Endodermal cell (in vitro differentiated cells): Measurements from ENCODE around the gene PCSK2. TPM values are rescaled to one million over a fixed set of nuclear protein-coding genes. Genes with fewer than 3 reads are reported as not detected.

ENCODE experiments used
- DNase-seq: peaks from one replicate; pipeline ENCODE4 v3.0.0-alpha.2; 2017
- H3K27ac ChIP-seq: 2 replicates; pipeline ENCODE4 v1.5.1; 2013; ENCODE audit warnings: mild to moderate bottlenecking, low read depth, low read length, moderate library complexity
- H3K27me3 ChIP-seq: 2 replicates; pipeline ENCODE4 v1.6.1; 2013; ENCODE audit warnings: mild to moderate bottlenecking, low read length, moderate library complexity; ENCODE audit not compliant: insufficient read depth, control insufficient read depth, poor library complexity, severe bottlenecking
- H3K36me3 ChIP-seq: 2 replicates; pipeline ENCODE4 v1.7.0; 2013; ENCODE audit warnings: mild to moderate bottlenecking, low read length, moderate library complexity; ENCODE audit not compliant: control insufficient read depth, insufficient read depth
- H3K4me1 ChIP-seq: one replicate; pipeline ENCODE4 v1.7.0; 2013; ENCODE audit warnings: low read length; ENCODE audit not compliant: control insufficient read depth, insufficient read depth
- H3K4me3 ChIP-seq: 2 replicates; pipeline ENCODE4 v1.5.1; 2013; ENCODE audit warnings: mild to moderate bottlenecking, low read length, moderate library complexity
- H3K9ac ChIP-seq: 2 replicates; pipeline ENCODE4 v1.6.1; 2013; ENCODE audit warnings: mild to moderate bottlenecking, low read length, moderate library complexity; ENCODE audit not compliant: poor library complexity, severe bottlenecking; ENCODE audit errors: extremely low read depth
- H3K9me3 ChIP-seq: 2 replicates; pipeline ENCODE4 v1.6.1; 2013; ENCODE audit warnings: mild to moderate bottlenecking, low read length, moderate library complexity; ENCODE audit not compliant: control insufficient read depth
- H3K27ac Mint-ChIP-seq: 2 replicates; pipeline ENCODE4 v1.8.0; 2020; ENCODE audit warnings: mixed read lengths
- H3K27me3 Mint-ChIP-seq: 2 replicates; pipeline ENCODE4 v1.8.0; 2021; ENCODE audit warnings: mild to moderate bottlenecking, mixed read lengths; ENCODE audit not compliant: insufficient read depth
- H3K36me3 Mint-ChIP-seq: 2 replicates; pipeline ENCODE4 v1.8.0; 2020; ENCODE audit warnings: low read depth, mixed read lengths
- H3K4me1 Mint-ChIP-seq: 2 replicates; pipeline ENCODE4 v1.8.0; 2020; ENCODE audit warnings: mixed read lengths
- H3K4me3 Mint-ChIP-seq: 2 replicates; pipeline ENCODE4 v1.8.0; 2020; ENCODE audit warnings: mild to moderate bottlenecking, moderate library complexity, mixed read lengths
- H3K9me3 Mint-ChIP-seq: 2 replicates; pipeline ENCODE4 v1.8.0; 2020; ENCODE audit warnings: mild to moderate bottlenecking, mixed read lengths
- WGBS, 2 experiments: methylation state at CpG; one replicate each; pipeline versions ENCODE4 v1.1.5 to v1.1.7; 2013; ENCODE audit warnings: missing lambda C conversion rate in 2 of 2, mixed read lengths in 1 of 2; ENCODE audit not compliant: insufficient coverage in 1 of 2, insufficient read length in 1 of 2; 5-methylcytosine and 5-hydroxymethylcytosine counted together
- total RNA-seq, 2 donors: library from RNA; stranded (reverse); fragmentation: NEBNext Ultra II Directional in 1 of 2; extraction: Animal tissue kit (Norgen Biotek cat#: 25700) in 1 of 2; gene quantifications; 2 replicates in 1 of 2; 3 replicates in 1 of 2; pipeline ENCODE4 v1.2.1, GENCODE V29; 2021
- TF ChIP-seq, protein P1 (sequence below): fragments of 200-600 bp; sonication (generic); conservative IDR thresholded peaks from 2 replicates; pipeline ENCODE4 v1.5.0; 2021; ENCODE audit warnings: antibody characterized with exemption, mild to moderate bottlenecking

PCSK2 gene
- total RNA-seq, 2 donors from 2014 or later, result 3.0 to 4.8 TPM

DNA sequence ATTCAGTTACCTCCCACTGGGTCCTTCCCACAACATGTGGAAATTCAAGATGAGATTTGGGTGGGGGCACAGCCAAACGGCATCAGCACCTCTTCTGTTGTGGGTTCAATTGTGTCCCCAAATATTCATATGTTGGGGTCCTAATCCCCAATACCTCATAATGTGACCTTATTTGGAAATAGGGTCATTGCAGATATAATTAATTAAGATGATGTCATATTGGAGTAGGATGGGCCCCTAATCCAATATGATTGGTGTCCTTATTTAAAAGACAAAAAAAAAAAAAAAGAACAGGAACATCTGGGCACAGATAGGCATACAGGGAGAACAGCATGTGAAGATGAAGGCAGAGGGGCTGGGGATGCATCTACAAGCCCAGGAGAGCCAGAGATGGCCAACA is 214.9 kb downstream of the PCSK2 start:
- Histone ChIP-seq H3K4me3 (no peak overlapping the region), H3K27ac (no peak overlapping the region), H3K27me3 (no peaks in the 10 kb centered on the region), H3K36me3 (no peaks in the 10 kb centered on the region), H3K4me1 (peaks cover 25% of the 10 kb centered on the region), H3K9me3 (no peaks in the 10 kb centered on the region), H3K9ac (no peak overlapping the region)
- no peak overlapping the region for H3K27ac Mint-ChIP-seq
- DNase-seq, result no peak
- peaks cover 3% of the 10 kb centered on the region for H3K9me3 Mint-ChIP-seq
- no peak overlapping the region for H3K4me3 Mint-ChIP-seq
- peaks cover 40% of the 10 kb centered on the region for H3K4me1 Mint-ChIP-seq
- 100% methylated on average over 1 of the region's 1 CpG; no CpG with 5 or more reads in 1 of the 2 experiments for WGBS, 2 experiments
- no peaks in the 10 kb centered on the region for H3K27me3 Mint-ChIP-seq
- TF ChIP-seq, protein P1, sequence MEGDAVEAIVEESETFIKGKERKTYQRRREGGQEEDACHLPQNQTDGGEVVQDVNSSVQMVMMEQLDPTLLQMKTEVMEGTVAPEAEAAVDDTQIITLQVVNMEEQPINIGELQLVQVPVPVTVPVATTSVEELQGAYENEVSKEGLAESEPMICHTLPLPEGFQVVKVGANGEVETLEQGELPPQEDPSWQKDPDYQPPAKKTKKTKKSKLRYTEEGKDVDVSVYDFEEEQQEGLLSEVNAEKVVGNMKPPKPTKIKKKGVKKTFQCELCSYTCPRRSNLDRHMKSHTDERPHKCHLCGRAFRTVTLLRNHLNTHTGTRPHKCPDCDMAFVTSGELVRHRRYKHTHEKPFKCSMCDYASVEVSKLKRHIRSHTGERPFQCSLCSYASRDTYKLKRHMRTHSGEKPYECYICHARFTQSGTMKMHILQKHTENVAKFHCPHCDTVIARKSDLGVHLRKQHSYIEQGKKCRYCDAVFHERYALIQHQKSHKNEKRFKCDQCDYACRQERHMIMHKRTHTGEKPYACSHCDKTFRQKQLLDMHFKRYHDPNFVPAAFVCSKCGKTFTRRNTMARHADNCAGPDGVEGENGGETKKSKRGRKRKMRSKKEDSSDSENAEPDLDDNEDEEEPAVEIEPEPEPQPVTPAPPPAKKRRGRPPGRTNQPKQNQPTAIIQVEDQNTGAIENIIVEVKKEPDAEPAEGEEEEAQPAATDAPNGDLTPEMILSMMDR, result no peak
- no peaks in the 10 kb centered on the region for H3K36me3 Mint-ChIP-seq

DNA sequence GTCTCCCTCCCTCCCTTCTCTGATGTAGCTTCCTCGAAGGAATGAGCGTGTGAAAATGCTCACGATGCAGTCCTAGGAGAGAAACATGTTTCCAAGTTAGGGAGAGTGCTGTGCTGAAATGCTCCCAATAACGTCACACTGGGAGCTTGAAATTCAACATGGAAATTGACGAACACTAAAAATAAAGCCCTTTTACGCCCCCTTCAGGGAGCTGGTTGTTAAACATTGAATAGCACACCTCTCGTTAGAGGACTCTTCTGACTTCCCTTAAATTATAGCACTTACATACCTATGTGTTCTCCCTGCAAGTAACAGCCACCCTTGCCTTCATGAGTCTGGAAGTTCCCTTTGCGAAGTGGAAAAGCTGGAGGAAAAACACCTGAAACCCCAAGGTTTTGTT is 215.7 kb downstream of the PCSK2 start:
- H3K36me3 Mint-ChIP-seq, result no peaks in the 10 kb centered on the region
- H3K9ac ChIP-seq, result no peak overlapping the region
- peaks cover 25% of the 10 kb centered on the region for H3K4me1 ChIP-seq
- H3K9me3 Mint-ChIP-seq, result peaks cover 3% of the 10 kb centered on the region
- H3K9me3 ChIP-seq, result no peaks in the 10 kb centered on the region
- WGBS, 2 experiments, result 47 to 57% methylated on average over 5 to 8 of the region's 8 CpGs
- H3K4me3 ChIP-seq, result no peak overlapping the region
- no peaks in the 10 kb centered on the region for H3K27me3 Mint-ChIP-seq
- peaks cover 40% of the 10 kb centered on the region for H3K4me1 Mint-ChIP-seq
- TF ChIP-seq, protein P1, result peak; percentile 75
- no peak overlapping the region for H3K27ac ChIP-seq
- peak; percentile 82 for DNase-seq
- no peaks in the 10 kb centered on the region for H3K27me3 ChIP-seq
- no peaks in the 10 kb centered on the region for H3K36me3 ChIP-seq
- H3K27ac Mint-ChIP-seq, result no peak overlapping the region
- no peak overlapping the region for H3K4me3 Mint-ChIP-seq

DNA sequence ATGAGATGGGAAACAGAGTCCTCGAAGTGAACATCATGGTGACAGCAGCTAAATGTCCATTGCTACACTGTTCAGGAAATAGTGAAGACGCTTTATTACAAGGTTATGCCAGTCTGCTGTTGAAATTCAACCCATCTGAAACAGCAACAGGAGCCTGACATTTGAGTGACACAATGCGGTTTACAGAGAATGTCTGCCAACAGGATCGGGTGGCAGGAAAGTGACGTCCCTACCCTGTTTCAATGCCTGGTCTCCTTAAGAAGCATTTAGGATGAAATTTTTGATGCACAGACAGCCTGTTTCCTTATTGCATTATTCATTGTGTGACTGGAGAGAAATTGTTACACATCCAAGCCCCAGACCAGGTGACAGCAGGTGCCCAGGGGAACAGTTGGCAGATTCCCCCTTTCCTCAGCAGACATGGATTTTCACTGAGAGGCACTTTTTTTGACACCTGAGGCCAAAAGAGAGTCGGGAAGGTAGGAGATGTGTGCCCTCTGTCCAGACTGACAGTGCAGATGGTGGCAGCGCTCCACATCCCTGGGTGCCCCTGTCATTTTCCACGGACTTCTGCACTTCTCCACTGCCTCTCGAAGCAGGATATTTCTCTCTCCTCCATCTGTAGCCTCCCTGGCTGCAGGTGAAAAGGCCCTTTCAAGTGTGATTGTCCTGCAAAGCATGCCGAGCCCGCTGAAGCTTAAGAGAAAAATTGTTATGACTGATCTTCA is 216.5 kb downstream of the PCSK2 start:
- Mint-ChIP-seq H3K27me3 (no peaks in the 10 kb centered on the region), H3K9me3 (peaks cover 3% of the 10 kb centered on the region), H3K36me3 (no peaks in the 10 kb centered on the region), H3K4me3 (peak overlapping the region; percentile 22), H3K27ac (peak overlapping the region; percentile 78), H3K4me1 (peaks cover 40% of the 10 kb centered on the region)
- WGBS, 2 experiments, result 82 to 86% methylated on average over 9 to 11 of the region's 11 CpGs
- Histone ChIP-seq H3K27me3 (no peaks in the 10 kb centered on the region), H3K27ac (no peak overlapping the region), H3K9me3 (no peaks in the 10 kb centered on the region), H3K36me3 (no peaks in the 10 kb centered on the region), H3K4me3 (peak overlapping the region; percentile 60), H3K9ac (no peak overlapping the region), H3K4me1 (peaks cover 25% of the 10 kb centered on the region)
- TF ChIP-seq, protein P1, result no peak
- DNase-seq, result no peak
